ENCODE data around the gene SLC16A12.

GRCh38 chr10:89458784-89459183 is 76.6 kb downstream of the SLC16A12 start:
- TF ChIP-seq CTCF (IDR thresholded peaks at IDR 0.05) = no peak
- no peak for TF ChIP-seq POLR2A (IDR thresholded peaks at IDR 0.05)
